HG03135 (cell line): ENCODE measurements around the gene POR.
"Not testable (repeated sequence)": the region's sequence is repeated elsewhere in the genome, so short reads cannot be mapped to it uniquely, and the experiment has no call there.

ENCODE experiments used
- ATAC-seq: cut with Tn5 transposase; IDR thresholded peaks from one replicate; pipeline ENCODE4 v1.9.1; 2021; ENCODE audit warnings: mild to moderate bottlenecking, moderate library complexity; ENCODE audit not compliant: unreplicated experiment

The POR gene

DNA sequence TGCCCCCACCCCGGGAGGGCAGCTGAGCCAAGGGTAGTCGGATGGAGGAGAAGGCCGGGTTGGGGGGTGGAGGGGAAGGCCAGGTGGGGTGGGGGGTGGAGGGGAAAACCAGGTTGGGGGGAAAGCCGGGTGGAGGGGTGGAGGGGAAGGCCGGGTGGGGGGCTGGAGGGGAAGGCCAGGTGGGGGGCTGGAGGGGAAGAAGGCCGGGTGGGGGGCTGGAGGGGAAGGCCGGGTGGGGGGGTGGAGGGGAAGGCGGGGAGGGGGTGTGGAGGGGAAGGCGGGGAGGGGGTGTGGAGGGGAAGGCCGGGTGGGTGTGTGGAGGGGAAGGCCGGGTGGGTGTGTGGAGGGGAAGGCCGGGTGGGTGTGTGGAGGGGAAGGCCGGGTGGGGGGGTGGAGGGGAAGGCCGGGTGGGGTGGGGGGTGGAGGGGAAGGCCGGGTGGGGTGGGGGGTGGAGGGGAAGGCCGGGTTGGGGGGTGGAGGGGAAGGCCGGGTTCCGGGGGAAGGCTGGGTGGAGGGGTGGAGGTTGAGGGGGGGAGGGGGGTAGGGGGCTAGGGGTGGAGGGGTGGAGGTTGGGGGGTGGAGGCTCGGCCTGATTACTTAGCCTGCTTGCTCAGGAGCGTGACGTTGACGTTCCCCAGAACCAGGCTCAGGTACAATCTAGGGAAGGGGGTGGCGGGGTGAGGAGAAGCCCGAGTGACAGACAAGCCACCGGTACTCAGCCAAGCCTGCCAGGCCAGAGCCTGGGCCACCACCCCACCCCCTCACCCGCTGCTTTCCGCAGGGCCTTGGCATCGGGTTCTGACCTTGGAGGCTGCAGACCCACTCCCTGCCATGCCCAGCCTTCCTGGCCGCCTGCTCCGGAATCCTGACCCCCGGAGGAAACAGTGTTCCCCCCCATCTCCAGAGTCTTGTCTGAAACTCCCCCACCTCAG is 73.9 kb downstream of the POR start:
- no peak for ATAC-seq

DNA sequence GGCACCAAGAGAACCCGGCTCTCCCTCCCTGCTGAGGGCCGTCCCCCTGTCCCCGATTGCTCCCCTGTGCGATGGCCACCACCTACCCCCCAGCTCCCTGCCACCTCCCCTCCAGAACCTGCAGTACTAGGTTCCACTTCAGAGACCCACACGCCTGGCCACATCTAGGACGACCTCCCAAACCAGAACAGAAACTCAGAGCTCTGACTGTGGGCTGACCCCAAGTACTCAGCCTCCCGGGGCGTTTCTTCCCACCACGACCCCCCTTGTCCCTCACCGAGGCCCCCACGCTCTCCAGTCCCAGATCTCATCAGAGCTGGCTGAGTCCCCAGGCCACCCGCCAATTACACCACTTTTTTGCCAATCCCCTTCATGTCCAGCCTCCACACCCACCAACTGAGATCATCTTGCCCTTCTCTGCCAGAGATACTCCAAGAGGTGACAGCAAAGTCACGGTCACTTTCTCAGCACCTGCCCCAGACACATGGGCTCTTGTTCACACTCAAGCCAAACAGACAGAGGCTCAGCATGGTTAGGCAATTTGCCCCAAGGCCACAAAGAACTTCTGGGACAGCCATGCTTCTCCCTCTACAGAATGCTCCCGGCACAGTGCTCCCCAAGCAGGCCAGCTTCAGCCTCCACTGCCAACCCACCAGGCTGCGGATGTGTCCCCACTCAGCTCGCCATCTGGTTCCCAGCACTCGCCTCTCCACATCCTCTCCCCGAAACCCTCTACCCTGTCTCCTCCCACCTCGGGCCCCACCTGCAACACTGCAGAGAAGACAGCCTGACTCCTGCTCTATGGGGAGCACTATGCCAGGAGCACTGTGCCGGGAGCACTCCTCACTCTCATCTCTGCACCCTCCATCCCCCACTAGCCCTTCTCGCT is 74.8 kb downstream of the POR start:
- no peak for ATAC-seq

DNA sequence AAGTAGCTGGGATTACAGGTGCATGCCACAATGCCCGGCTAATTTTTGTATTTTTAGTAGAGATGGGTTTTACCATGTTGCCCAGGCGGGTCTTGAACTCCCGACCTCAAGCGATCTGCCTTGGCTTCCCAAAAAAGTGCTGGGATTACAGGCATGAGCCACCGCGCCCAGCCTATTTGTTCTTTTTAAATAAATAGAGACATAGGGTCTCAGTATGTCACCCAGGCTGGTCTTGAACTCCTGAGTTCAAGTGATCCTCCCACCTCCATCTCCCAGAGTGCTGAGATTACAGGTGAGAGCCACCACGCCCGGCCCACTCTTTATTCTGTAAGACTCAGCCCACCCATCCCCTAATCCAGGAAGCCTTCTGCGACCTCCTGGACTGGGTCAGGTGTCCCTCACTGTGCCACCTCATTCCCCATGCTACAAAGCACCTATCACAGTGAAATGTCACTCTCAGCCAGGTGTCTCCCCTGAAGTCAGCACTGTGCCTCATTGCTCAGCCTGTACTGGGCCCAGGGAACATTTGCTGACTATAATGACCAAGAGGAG is 76.7 kb downstream of the POR start:
- ATAC-seq = no peak

DNA sequence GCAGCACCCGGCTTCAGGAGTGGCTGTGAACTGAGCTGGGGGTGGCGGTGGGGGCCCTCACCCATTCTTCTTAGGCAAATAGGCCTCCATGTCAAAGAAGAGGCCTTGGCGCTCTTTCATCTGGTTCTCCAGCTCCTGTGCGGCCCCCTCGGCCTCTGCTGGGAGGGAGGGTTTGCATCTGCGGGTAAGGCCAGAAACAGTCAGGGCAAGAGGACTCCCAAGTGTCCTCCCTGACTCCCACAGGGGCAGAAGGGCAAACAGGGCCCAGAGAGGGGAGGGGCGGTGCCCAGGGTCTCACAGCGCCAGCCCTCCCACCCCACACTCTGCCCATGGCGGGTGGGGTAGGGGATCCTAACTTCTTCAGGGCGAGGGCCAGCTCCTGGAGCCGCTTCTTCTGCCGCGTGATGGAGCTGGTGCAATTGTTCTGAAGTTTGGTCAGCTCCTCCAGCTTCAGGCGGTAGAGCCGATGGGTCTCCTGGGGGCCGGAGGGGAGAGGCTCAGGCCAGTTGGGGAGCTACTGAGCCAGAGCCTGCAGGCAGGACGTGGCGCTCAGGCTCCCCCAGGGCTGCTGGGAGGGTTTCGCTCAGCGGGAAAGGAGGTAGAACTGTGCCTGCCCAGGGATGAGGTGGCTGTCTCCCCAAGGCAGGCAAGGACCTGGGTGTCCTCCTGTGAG is 77.3 kb downstream of the POR start:
- no peak for ATAC-seq

DNA sequence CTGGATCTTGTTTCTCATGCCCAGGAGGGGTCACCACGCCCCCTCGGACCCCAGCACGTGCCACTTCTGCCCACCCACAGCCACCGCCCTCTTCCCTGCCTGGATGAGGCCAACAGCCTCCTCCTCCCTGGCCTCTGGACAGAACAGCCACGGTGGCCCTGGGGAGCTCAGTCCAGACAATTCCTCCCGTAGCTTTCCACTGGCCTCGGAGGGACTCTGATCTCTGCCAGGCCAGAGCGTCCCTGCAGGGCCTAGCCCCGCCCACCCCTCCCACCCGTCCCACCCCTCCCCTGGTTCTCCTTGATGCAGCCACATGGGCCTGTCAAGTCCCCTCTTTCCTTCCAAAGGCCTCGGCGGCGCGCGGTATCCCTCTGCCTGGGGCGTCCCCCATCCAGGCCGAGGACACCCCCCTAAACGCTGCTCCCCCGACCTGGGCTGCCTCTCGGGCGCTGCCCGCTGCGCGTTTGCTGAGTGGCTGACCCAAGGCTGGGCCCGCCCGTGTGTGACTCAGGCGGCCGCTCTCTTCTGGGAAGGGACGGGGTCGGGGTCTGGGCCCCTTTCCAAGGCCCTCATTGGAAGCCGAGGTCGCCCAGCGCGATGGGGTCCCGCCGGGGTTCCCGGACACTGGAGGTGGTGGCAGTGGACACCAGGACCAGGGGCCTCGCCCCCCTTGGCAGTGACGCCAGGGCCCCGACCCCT is 78.9 kb downstream of the POR start:
- peak; percentile 20 for ATAC-seq

DNA sequence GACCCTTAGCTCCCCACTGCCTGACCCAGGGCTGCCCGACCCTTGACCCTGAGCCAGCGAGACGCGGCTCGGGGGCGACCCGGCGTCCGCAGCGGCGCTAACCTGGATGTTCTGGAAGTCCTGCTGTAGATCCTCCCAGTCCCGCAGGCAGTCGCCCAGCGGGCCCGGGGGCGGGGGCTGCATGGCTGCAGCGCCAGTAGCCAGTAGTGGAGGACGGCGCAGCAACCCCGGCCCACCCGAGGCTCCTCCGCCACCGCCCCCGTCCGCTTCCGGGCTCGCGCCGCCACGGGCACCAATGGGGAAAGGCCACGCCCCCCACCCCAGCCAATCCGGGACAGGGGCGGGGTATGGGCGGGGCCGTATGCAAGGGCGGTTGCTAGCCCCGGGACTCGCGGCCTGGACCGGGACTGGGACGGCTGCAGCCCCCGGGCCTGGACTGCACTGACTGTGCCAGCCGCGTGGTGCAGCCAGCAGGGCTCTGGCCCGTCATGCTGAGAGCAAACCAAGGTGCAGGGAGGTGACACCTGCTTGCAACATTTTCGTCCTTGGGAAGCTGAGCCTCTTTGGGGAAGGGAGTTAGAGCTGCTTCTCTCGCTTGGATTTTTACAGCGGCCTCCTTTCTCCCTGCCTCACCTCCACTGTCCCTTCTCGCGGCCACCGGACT is 79.6 kb downstream of the POR start, which contains the start of gene TMEM120A:
TSS of gene TMEM120A (minus strand) at position 208 of the 664 bp plus-strand sequence. CDS start at position 183, 25 bp downstream.
- peak; percentile 91 for ATAC-seq

DNA sequence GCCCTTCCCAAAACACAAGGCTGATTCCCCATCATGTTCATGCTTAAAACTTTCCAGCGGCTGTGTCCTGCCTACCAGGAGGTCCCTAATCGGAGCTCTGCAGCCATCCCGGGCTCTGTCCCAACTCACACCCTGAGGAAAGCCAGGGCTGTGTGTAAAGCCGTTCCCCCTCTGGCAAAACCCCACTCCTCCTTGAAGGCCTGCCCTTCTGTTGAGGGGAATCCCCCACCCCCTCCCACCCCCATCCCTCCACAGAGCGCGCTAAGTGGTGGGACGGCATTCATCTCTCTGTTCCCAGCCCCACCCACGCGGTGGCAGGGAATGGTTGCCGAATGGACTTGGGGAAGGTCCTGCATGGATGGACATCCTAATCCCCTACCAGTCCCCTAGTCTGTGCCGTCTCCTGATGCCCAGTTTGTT is 80.1 kb downstream of the POR start:
- ATAC-seq = no peak

DNA sequence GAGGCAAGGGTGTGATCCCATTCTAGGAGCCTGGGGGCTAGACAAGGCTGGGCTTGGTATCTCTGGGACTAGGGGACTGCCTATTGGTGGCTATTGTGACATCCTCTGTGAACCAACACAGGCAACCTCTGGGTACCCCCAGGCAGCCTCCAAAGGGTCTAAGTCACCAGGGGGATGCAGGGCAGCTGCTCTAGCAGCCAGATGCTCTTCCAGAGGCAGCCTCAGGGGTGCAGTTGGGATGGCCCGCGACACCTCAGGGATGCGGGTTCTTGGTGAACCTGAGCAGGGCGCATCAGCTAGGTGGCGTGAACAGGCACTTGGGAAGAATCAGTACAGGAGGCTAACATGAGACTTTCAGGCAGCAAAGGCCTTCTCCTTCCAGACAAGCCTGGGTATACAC is 81.0 kb downstream of the POR start:
- ATAC-seq = no peak

DNA sequence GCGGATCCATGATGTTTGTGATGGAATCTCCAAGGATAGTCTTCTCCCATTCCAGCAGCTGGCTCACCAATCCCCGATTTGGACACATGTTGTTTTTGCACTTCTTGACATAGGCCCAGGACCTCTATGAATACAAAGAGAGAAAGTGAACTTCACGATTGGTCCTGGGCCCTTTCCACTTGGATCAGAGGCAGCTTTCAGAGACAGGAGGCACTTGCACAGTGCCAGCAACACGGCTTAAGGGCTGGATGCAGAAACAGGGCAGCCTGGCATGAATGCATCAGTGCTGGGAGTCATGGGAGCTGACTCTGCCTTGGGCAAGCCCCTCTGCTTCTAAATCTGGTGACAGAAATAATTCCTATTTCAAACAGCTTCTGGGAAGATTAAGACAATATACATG is 81.5 kb downstream of the POR start:
- ATAC-seq = no peak

DNA sequence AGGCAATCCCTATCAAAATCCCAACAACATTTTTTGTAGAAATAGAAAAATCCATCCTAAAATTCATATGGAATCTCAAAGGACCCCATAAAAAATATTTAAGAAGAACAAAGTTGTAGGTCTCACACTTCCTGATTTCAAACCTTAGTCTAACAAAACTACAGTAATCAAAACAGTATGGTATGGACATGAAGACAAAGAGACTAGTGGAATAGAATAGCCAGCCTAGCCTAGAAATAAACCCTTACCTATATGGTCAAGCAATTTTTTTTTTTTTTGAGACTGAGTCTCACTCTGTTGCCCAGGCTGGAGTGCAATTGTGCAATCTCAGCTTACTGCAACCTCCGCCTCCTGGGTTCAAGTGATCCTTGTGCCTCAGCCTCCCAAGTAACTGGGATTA is 83.1 kb downstream of the POR start:
- ATAC-seq = no peak

DNA sequence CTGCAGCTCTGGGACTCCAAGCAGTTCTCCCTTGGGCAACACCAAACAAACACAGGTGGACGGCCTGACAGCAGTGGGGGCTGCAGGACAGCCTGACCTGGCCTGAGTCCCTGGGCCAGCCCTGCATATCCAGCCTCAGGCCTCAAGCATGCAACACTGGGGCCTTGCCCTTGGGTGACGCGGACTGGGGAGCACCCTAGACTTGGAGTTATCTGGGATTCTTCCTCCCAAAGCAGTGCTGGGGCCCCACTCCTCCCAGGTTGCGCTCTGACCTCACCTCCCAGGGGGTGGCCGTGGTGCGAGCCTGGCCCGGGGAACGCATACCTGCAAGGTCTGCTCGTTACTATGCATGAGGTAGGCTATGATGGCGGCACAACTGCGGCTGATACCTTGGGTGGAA is 85.6 kb downstream of the POR start:
- ATAC-seq = no peak

DNA sequence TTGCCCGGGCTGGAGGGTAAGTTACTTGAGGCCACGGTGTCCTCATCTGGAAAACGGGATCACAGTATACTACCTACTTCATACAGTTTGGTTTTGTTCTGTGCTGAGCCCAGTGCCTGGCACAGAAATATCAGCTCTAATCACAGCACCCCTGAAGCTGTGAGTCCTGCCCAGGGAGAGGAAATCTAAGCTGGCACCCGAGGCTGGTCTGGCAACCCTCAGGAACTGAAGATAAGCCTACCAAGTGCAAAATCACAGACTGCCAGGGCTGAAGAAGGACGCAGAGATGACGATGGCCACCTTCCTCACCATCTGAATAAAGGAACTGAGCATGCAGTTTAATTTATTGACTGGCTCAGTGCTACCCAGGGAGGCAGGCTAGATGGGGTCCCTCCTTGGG is 87.2 kb downstream of the POR start:
- no peak for ATAC-seq

DNA sequence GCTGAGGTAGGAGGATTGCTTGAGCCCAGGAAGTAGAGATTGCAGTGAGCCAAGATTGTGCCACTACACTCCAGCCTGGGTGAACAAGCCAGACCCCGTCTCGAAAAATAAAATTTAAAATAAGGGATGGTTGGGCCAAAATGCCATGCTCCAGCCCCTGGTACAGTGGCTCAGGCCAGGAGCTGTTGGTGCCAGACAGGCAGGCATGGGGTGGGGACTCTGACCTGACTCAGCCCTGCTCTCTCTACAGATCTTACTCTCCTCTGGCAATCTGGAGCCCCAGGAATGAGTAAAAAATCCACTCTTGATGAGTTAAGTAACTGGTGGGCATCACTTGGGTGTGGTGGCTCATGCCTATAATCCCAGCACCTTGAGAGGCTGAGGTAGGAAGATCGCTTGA is 87.9 kb downstream of the POR start:
- ATAC-seq = no peak

DNA sequence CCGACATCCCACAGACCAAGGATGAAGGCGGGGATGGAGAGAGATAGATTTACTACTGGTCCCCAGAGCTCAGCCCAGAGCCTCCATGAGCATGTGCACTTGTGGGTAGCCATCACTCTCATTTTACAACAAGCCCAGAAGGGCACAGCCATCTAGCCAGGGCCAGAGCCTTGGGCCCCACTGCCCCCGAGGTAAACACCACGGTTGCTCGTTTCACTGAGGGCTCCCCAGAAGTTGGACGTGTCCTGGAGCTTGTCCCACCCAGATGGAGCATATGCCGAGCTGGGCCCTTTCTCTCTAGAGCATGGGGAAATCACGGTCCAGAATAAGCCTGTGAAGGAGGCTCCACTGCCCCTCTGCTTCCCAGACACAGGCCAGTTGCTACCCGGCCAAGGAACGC is 88.4 kb downstream of the POR start:
- no peak for ATAC-seq

DNA sequence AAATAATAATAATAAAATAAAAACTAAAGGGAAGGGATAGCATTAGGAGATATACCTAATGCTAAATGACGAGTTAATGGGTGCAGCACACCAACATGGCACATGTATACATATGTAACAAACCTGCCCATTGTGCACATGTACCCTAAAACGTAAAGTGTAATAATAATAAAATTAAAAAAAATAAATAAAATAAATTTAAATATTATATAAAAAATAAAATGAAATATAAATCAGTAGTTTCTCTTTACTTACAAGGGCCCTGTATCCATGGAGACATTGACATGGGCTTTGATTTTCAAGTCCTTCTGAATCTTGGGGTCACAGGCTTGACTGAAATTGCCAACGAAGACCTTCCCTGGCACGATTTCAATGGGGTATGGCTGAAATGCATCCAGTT is 90.0 kb downstream of the POR start:
- not testable (repeated sequence) for ATAC-seq

DNA sequence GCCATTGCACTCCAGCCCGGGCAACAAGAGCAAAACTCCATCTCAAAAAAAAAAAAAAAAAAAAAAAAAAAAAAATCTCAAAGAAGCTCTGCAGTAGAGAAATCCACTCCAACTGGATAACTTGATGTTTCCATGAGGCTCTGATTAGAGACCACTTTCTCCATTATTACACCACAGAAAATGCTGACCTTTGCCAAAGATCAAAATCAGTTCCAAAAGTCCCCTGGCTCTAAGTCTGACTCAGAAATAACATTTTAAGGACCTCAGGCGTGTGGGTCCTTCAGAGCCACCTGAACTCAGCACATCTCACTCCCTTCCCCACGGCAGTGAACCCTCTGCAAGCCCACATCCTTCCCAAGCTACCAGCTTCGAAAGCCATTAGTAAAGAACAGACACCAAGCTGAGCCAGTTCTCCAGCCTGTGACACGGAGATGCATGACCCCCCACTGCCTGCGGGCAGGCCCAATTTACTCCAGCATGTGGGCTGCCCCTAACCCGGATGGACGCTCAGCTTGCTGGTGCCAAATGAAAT is 93.3 kb downstream of the POR start:
- ATAC-seq = no peak

DNA sequence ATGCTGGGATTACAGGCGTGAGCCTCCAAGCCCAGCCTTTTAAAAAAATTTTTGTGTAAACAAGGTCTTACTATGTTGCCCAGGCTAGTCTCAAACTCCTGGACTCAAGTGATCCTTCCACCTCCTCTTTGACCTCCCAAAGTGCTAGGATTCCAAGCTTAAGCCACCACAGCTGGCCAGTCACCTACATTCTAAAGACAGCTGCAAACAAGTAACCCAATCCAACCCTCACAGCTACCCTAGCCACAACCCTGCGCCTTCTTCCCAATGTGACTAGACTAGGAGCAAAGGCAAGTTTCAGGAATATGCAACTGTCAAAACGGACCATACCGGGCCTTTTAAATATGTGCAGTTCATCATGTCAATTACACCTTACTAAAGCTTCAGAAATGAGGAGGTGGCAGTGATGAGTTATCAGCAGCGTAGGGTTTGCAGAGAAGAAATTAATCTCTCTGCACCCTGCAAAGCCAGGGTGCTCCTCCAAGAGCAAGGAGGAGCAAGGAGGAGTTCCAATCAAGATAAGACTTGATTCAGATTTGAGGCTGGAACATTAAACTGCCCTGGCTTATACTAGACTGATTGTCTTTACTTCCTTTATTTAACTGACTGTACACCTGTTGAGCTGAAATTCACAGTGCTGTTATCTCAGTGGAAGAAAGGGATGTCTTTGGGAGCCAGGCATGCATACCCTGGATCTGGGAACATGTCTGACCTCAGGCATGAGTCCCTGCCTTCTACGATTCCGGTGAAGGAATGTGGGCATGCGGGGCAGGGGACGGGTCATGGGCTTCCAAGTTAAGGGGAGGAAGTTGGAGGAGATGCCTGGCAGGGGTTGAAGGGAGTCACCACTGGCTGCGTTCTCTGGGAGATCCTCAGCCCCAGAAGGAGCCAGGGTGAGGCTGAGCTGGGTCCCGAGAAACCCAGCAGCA is 95.0 kb downstream of the POR start:
- no peak for ATAC-seq

DNA sequence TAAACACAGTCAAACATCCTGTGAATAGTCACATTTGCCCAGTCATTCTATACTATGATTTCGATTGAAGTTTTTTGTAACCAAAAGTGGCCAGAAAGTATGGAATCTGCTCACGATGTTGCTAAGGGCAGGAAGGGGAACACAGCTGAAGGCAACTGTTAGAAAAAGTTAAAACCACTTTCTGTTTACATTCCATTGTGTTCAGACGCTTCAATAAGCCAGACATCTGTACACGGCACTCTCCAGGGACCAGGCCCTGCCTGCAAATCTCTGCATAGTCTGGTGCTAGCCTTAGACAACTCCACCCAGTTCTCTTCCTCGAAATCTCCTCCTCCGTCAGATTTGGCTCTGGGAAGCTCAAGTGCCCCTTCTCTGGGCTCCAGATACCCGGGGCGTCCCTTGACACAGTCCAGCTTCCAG is 96.5 kb downstream of the POR start:
- no peak for ATAC-seq
